DND-41 (cell line): ENCODE results near the gene XYLT1.

ENCODE experiments used
- CTCF ChIP-seq: IDR thresholded peaks from 2 replicates; pipeline ENCODE4 v1.5.1; 2012; ENCODE audit warnings: borderline replicate concordance, low read length, moderate library complexity, mild to moderate bottlenecking; ENCODE audit not compliant: poor library complexity, severe bottlenecking; ENCODE audit errors: extremely low read depth
- EZH2 ChIP-seq: IDR thresholded peaks from 3 replicates; pipeline ENCODE4 v1.6.1; 2012; ENCODE audit warnings: borderline replicate concordance, low read depth, mild to moderate bottlenecking, moderate library complexity, low read length, inconsistent platforms; ENCODE audit not compliant: severe bottlenecking

- no peak for TF ChIP-seq CTCF
- no peak for TF ChIP-seq EZH2
Observed at GRCh38 chr16:17160920-17161431, 309.8 kb downstream of the XYLT1 start.
